Endodermal cell (in vitro differentiated cells): ENCODE measurements around the gene SLC14A1. TPM values are rescaled to one million over a fixed set of nuclear protein-coding genes. Genes with fewer than 3 reads are reported as not detected.

Experiments used
- DNase-seq: peaks from one replicate; pipeline ENCODE4 v3.0.0-alpha.2; 2017
- H3K27ac ChIP-seq: 2 replicates; pipeline ENCODE4 v1.5.1; 2013; ENCODE audit warnings: mild to moderate bottlenecking, low read depth, low read length, moderate library complexity
- H3K27me3 ChIP-seq: 2 replicates; pipeline ENCODE4 v1.6.1; 2013; ENCODE audit warnings: mild to moderate bottlenecking, low read length, moderate library complexity; ENCODE audit not compliant: insufficient read depth, control insufficient read depth, poor library complexity, severe bottlenecking
- H3K36me3 ChIP-seq: 2 replicates; pipeline ENCODE4 v1.7.0; 2013; ENCODE audit warnings: mild to moderate bottlenecking, low read length, moderate library complexity; ENCODE audit not compliant: control insufficient read depth, insufficient read depth
- H3K4me1 ChIP-seq: one replicate; pipeline ENCODE4 v1.7.0; 2013; ENCODE audit warnings: low read length; ENCODE audit not compliant: control insufficient read depth, insufficient read depth
- H3K4me3 ChIP-seq: 2 replicates; pipeline ENCODE4 v1.5.1; 2013; ENCODE audit warnings: mild to moderate bottlenecking, low read length, moderate library complexity
- H3K9ac ChIP-seq: 2 replicates; pipeline ENCODE4 v1.6.1; 2013; ENCODE audit warnings: mild to moderate bottlenecking, low read length, moderate library complexity; ENCODE audit not compliant: poor library complexity, severe bottlenecking; ENCODE audit errors: extremely low read depth
- H3K9me3 ChIP-seq: 2 replicates; pipeline ENCODE4 v1.6.1; 2013; ENCODE audit warnings: mild to moderate bottlenecking, low read length, moderate library complexity; ENCODE audit not compliant: control insufficient read depth
- H3K27ac Mint-ChIP-seq: 2 replicates; pipeline ENCODE4 v1.8.0; 2020; ENCODE audit warnings: mixed read lengths
- H3K27me3 Mint-ChIP-seq: 2 replicates; pipeline ENCODE4 v1.8.0; 2021; ENCODE audit warnings: mild to moderate bottlenecking, mixed read lengths; ENCODE audit not compliant: insufficient read depth
- H3K36me3 Mint-ChIP-seq: 2 replicates; pipeline ENCODE4 v1.8.0; 2020; ENCODE audit warnings: low read depth, mixed read lengths
- H3K4me1 Mint-ChIP-seq: 2 replicates; pipeline ENCODE4 v1.8.0; 2020; ENCODE audit warnings: mixed read lengths
- H3K4me3 Mint-ChIP-seq: 2 replicates; pipeline ENCODE4 v1.8.0; 2020; ENCODE audit warnings: mild to moderate bottlenecking, moderate library complexity, mixed read lengths
- H3K9me3 Mint-ChIP-seq: 2 replicates; pipeline ENCODE4 v1.8.0; 2020; ENCODE audit warnings: mild to moderate bottlenecking, mixed read lengths
- WGBS, 2 experiments: methylation state at CpG; one replicate each; pipeline versions ENCODE4 v1.1.5 to v1.1.7; 2013; ENCODE audit warnings: missing lambda C conversion rate in 2 of 2, mixed read lengths in 1 of 2; ENCODE audit not compliant: insufficient coverage in 1 of 2, insufficient read length in 1 of 2; 5-methylcytosine and 5-hydroxymethylcytosine counted together
- total RNA-seq, 2 donors: library from RNA; stranded (reverse); fragmentation: NEBNext Ultra II Directional in 1 of 2; extraction: Animal tissue kit (Norgen Biotek cat#: 25700) in 1 of 2; gene quantifications; 2 replicates in 1 of 2; 3 replicates in 1 of 2; pipeline ENCODE4 v1.2.1, GENCODE V29; 2021
- TF ChIP-seq, protein P1 (sequence below): fragments of 200-600 bp; sonication (generic); conservative IDR thresholded peaks from 2 replicates; pipeline ENCODE4 v1.5.0; 2021; ENCODE audit warnings: antibody characterized with exemption, mild to moderate bottlenecking

Gene SLC14A1
- total RNA-seq, 2 donors from 2014 or later: not detected

GRCh38 chr18:45775743-45776142, 51.8 kb downstream of the SLC14A1 start:
- Mint-ChIP-seq H3K4me3 (peak overlapping the region; percentile 78), H3K27ac (peak overlapping the region; percentile 95)

DNA sequence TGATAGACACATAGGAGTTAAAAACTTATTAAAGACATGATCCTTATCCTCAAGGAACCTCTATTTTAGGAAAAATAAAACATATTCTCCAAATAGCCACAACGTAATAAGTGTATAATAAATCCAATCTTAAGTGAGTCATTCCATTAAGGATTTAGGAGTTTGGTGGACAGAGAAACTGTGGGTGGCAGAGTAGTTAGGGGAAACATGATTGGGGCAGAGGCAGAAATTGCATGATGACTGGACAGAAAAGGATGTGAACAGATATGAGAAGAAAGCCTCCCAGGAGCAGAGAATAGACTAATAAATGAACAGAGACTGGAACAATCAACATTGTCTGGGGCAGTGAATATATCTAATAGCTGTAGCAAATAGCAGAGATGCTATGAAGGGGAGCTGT, 53.4 kb downstream of the SLC14A1 start:
- no peak for DNase-seq
- WGBS, 2 experiments: 80% methylated on average over 1 of the region's 1 CpG; no CpG with 5 or more reads in 1 of the 2 experiments
- Mint-ChIP-seq H3K27ac (no peak overlapping the region), H3K9me3 (no peaks in the 10 kb centered on the region), H3K36me3 (no peaks in the 10 kb centered on the region), H3K27me3 (peaks cover 51% of the 10 kb centered on the region), H3K4me1 (no peaks in the 10 kb centered on the region), H3K4me3 (no peak overlapping the region)
- Histone ChIP-seq H3K9ac (no peak overlapping the region), H3K27ac (no peak overlapping the region), H3K36me3 (no peaks in the 10 kb centered on the region), H3K4me3 (no peak overlapping the region), H3K9me3 (no peaks in the 10 kb centered on the region), H3K27me3 (peaks cover 25% of the 10 kb centered on the region), H3K4me1 (no peaks in the 10 kb centered on the region)
- TF ChIP-seq, protein P1, sequence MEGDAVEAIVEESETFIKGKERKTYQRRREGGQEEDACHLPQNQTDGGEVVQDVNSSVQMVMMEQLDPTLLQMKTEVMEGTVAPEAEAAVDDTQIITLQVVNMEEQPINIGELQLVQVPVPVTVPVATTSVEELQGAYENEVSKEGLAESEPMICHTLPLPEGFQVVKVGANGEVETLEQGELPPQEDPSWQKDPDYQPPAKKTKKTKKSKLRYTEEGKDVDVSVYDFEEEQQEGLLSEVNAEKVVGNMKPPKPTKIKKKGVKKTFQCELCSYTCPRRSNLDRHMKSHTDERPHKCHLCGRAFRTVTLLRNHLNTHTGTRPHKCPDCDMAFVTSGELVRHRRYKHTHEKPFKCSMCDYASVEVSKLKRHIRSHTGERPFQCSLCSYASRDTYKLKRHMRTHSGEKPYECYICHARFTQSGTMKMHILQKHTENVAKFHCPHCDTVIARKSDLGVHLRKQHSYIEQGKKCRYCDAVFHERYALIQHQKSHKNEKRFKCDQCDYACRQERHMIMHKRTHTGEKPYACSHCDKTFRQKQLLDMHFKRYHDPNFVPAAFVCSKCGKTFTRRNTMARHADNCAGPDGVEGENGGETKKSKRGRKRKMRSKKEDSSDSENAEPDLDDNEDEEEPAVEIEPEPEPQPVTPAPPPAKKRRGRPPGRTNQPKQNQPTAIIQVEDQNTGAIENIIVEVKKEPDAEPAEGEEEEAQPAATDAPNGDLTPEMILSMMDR: no peak

More at GRCh38 chr18:45775743-45776142, 51.8 kb downstream of the SLC14A1 start:
- no peak for DNase-seq
- Histone ChIP-seq H3K36me3 (no peaks in the 10 kb centered on the region), H3K9me3 (no peaks in the 10 kb centered on the region), H3K9ac (peak overlapping the region; percentile 63), H3K27me3 (peaks cover 36% of the 10 kb centered on the region), H3K4me3 (peak overlapping the region; percentile 81), H3K27ac (no peak overlapping the region), H3K4me1 (no peaks in the 10 kb centered on the region)
- 73% methylated on average over 7 to 8 of the region's 8 CpGs for WGBS, 2 experiments
- no peaks in the 10 kb centered on the region for H3K36me3 Mint-ChIP-seq
- no peaks in the 10 kb centered on the region for H3K9me3 Mint-ChIP-seq
- peaks cover 65% of the 10 kb centered on the region for H3K27me3 Mint-ChIP-seq
- H3K4me1 Mint-ChIP-seq: no peaks in the 10 kb centered on the region
- TF ChIP-seq, protein P1: no peak

DNA sequence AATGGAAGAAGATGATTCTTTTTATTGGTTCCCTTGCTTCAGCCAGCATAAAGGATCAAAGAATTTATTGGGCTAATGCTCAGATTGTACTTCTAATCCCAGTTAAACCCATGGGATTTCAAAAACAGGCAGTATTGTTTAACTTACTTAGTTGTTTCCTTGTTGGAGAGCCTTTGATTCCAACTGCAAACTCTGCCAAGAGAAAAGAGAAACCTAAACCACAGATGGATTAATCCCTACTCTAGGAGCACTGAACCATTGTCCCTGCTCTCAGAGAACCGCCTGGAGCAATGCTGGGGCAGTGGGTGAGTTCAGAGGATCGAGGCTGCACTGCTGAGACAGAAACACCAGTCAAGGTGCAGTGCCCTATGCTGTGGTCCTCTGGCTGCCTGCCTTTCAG, 56.6 kb downstream of the SLC14A1 start:
- Histone ChIP-seq H3K9me3 (no peaks in the 10 kb centered on the region), H3K27ac (no peak overlapping the region), H3K9ac (no peak overlapping the region), H3K4me3 (no peak overlapping the region), H3K27me3 (peaks cover 9% of the 10 kb centered on the region), H3K36me3 (no peaks in the 10 kb centered on the region), H3K4me1 (peaks cover 11% of the 10 kb centered on the region)
- no peak overlapping the region for H3K4me3 Mint-ChIP-seq
- no peaks in the 10 kb centered on the region for H3K9me3 Mint-ChIP-seq
- DNase-seq: no peak
- peaks cover 6% of the 10 kb centered on the region for H3K4me1 Mint-ChIP-seq
- H3K36me3 Mint-ChIP-seq: no peaks in the 10 kb centered on the region
- peaks cover 27% of the 10 kb centered on the region for H3K27me3 Mint-ChIP-seq
- TF ChIP-seq, protein P1: no peak
- WGBS, 2 experiments: 40 to 86% methylated on average over 1 to 2 of the region's 2 CpGs
- H3K27ac Mint-ChIP-seq: no peak overlapping the region
